ENCODE results near the gene TBC1D30. TPM values are rescaled to one million over a fixed set of nuclear protein-coding genes. Genes with fewer than 3 reads are reported as not detected.

TBC1D30 gene
- total and polyA plus RNA-seq, 9 of the 15 experiments (the other 6 are each of a cell fraction or from before 2014, with no cell fraction given) = 0.07 to 0.55 (median 0.20) TPM; not detected in 1

DNA sequence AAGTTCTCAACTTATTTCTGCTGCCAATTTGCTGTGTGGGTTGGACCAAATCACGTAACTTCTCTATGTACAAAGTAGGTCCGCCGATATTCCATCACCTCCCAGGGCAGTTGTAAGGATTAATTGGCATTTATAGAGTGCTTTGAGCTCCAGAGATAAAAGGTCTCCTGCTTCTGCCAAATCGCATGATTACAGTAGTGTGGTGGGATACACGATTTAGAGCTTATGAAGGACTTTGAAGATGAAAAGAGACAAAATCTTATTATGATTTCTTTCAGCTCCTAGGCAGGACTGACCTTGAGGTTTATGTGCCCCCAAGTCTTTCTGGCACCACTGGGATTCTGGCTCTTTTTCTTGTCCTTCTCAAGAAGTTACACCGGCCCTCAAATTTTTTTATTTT, 84.7 kb downstream of the TBC1D30 start:
- intact Hi-C loops (cut with micrococcal nuclease) (no loop called here), in situ Hi-C loops (cut with MboI) (no loop called here)
- no peak for FAIRE-seq
- TF ChIP-seq, protein P1, sequence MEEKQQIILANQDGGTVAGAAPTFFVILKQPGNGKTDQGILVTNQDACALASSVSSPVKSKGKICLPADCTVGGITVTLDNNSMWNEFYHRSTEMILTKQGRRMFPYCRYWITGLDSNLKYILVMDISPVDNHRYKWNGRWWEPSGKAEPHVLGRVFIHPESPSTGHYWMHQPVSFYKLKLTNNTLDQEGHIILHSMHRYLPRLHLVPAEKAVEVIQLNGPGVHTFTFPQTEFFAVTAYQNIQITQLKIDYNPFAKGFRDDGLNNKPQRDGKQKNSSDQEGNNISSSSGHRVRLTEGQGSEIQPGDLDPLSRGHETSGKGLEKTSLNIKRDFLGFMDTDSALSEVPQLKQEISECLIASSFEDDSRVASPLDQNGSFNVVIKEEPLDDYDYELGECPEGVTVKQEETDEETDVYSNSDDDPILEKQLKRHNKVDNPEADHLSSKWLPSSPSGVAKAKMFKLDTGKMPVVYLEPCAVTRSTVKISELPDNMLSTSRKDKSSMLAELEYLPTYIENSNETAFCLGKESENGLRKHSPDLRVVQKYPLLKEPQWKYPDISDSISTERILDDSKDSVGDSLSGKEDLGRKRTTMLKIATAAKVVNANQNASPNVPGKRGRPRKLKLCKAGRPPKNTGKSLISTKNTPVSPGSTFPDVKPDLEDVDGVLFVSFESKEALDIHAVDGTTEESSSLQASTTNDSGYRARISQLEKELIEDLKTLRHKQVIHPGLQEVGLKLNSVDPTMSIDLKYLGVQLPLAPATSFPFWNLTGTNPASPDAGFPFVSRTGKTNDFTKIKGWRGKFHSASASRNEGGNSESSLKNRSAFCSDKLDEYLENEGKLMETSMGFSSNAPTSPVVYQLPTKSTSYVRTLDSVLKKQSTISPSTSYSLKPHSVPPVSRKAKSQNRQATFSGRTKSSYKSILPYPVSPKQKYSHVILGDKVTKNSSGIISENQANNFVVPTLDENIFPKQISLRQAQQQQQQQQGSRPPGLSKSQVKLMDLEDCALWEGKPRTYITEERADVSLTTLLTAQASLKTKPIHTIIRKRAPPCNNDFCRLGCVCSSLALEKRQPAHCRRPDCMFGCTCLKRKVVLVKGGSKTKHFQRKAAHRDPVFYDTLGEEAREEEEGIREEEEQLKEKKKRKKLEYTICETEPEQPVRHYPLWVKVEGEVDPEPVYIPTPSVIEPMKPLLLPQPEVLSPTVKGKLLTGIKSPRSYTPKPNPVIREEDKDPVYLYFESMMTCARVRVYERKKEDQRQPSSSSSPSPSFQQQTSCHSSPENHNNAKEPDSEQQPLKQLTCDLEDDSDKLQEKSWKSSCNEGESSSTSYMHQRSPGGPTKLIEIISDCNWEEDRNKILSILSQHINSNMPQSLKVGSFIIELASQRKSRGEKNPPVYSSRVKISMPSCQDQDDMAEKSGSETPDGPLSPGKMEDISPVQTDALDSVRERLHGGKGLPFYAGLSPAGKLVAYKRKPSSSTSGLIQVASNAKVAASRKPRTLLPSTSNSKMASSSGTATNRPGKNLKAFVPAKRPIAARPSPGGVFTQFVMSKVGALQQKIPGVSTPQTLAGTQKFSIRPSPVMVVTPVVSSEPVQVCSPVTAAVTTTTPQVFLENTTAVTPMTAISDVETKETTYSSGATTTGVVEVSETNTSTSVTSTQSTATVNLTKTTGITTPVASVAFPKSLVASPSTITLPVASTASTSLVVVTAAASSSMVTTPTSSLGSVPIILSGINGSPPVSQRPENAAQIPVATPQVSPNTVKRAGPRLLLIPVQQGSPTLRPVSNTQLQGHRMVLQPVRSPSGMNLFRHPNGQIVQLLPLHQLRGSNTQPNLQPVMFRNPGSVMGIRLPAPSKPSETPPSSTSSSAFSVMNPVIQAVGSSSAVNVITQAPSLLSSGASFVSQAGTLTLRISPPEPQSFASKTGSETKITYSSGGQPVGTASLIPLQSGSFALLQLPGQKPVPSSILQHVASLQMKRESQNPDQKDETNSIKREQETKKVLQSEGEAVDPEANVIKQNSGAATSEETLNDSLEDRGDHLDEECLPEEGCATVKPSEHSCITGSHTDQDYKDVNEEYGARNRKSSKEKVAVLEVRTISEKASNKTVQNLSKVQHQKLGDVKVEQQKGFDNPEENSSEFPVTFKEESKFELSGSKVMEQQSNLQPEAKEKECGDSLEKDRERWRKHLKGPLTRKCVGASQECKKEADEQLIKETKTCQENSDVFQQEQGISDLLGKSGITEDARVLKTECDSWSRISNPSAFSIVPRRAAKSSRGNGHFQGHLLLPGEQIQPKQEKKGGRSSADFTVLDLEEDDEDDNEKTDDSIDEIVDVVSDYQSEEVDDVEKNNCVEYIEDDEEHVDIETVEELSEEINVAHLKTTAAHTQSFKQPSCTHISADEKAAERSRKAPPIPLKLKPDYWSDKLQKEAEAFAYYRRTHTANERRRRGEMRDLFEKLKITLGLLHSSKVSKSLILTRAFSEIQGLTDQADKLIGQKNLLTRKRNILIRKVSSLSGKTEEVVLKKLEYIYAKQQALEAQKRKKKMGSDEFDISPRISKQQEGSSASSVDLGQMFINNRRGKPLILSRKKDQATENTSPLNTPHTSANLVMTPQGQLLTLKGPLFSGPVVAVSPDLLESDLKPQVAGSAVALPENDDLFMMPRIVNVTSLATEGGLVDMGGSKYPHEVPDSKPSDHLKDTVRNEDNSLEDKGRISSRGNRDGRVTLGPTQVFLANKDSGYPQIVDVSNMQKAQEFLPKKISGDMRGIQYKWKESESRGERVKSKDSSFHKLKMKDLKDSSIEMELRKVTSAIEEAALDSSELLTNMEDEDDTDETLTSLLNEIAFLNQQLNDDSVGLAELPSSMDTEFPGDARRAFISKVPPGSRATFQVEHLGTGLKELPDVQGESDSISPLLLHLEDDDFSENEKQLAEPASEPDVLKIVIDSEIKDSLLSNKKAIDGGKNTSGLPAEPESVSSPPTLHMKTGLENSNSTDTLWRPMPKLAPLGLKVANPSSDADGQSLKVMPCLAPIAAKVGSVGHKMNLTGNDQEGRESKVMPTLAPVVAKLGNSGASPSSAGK (IDR thresholded peaks at IDR 0.05) = no peak

More for the DNA sequence above, 84.7 kb downstream of the TBC1D30 start:
- no TSS peak for BruUV-seq (replicated peaks)
- Histone ChIP-seq H3K4me2 (ENCODE audit: insufficient read depth, low read length) (no peak overlapping the region), H3K9me3 (replicated peaks; ENCODE audit: control insufficient read depth, insufficient read depth, low read depth, low read length) (no peaks in the 10 kb centered on the region), H4K20me1 (replicated peaks; ENCODE audit: control insufficient read depth, insufficient read depth, low read length) (no peaks in the 10 kb centered on the region; the same call in 1 of the 2 replicates), H3K36me3 (ENCODE audit: control insufficient read depth, insufficient read depth, low read length) (no peaks in the 10 kb centered on the region), H3K27ac (ENCODE audit: extremely low read depth, low read depth, low read length) (no peak overlapping the region), H3K27me3 (ENCODE audit: control insufficient read depth in 2 of 2, insufficient read depth in 2 of 2, low read length in 2 of 2) (peaks cover 0 to 5% of the 10 kb centered on the region in 2 experiments; a peak in 2 of 5 replicates), H3K79me2 (ENCODE audit: control insufficient read depth, insufficient read depth, low read length) (no peaks in the 10 kb centered on the region), H3K9ac (ENCODE audit: insufficient read depth in 1 of 2, low read depth in 2 of 2, low read length in 2 of 2) (no peak overlapping the region), H3K9me1 (ENCODE audit: control insufficient read depth, insufficient read depth, low read length) (no peaks in the 10 kb centered on the region), H2AFZ (ENCODE audit: low read depth, low read length) (no peak overlapping the region), H3K4me1 (replicated peaks in 1 of 2; ENCODE audit: control insufficient read depth in 2 of 2, insufficient read depth in 2 of 2, low read length in 2 of 2) (no peaks in the 10 kb centered on the region), H3K4me3 (no peak overlapping the region)
- ChIA-PET POLR2A (no interaction called here), CTCF (ENCODE audit: low intra/inter-chr PET ratio) (no interaction called here)
- ATAC-seq (no peak), DNase-seq (ENCODE audit: extremely low read depth in 1 of 4, low spot score in 3 of 4) (no peak)
- 3% methylated on average over 6 of the region's 6 CpGs for WGBS (ENCODE audit: insufficient coverage, low coverage, missing lambda C conversion rate)
